Common myeloid progenitor, CD34-positive (primary cell): ENCODE data around the gene ZDHHC14.
"Not testable (repeated sequence)": the region's sequence is repeated elsewhere in the genome, so short reads cannot be mapped to it uniquely, and the experiment has no call there.

Experiments used
- CTCF ChIA-PET: fragments of 350-600 bp; sonication (Branson Sonifier 250); formaldehyde crosslinking; loops from one replicate; lab custom pipeline; 2021; ENCODE audit warnings: antibody characterized with exemption; lab: Charles Lee
- POLR2A ChIA-PET: fragments of 350-600 bp; sonication (Branson Sonifier 250); formaldehyde crosslinking; loops from one replicate; lab custom pipeline; 2021; ENCODE audit warnings: antibody characterized with exemption; lab: Charles Lee
- DNase-seq, 3 donors: peaks; one replicate each; pipeline versions ENCODE4 v3.0.0 to v3.0.0-alpha.2; 2013
- H3K27ac ChIP-seq, 2 experiments: 1 replicate in 1 of 2; 2 replicates in 1 of 2; pipeline ENCODE4 v1.7.0; 2013; ENCODE audit warnings: inconsistent platforms in 2 of 2, low read length in 2 of 2, mild to moderate bottlenecking in 2 of 2, low read depth in 1 of 2, moderate library complexity in 1 of 2; ENCODE audit not compliant: severe bottlenecking in 2 of 2, insufficient read depth in 1 of 2, poor library complexity in 1 of 2
- H3K27me3 ChIP-seq, 5 experiments: replicated peaks in 2 of 5; 1 replicate in 3 of 5; 2 replicates in 2 of 5; pipeline versions ENCODE4 v1.6.1 to v1.7.0; 2013; ENCODE audit warnings: low read length in 4 of 5, mild to moderate bottlenecking in 2 of 5, moderate library complexity in 2 of 5, inconsistent platforms in 1 of 5; ENCODE audit not compliant: insufficient read depth in 5 of 5, control insufficient read depth in 4 of 5
- H3K36me3 ChIP-seq, 4 experiments: 1 replicate in 2 of 4; 2 replicates in 2 of 4; pipeline versions ENCODE4 v1.6.1 to v1.7.0; 2013; ENCODE audit warnings: low read length in 3 of 4, control low read depth in 1 of 4, mild to moderate bottlenecking in 1 of 4; ENCODE audit not compliant: control insufficient read depth in 4 of 4, insufficient read depth in 4 of 4
- H3K4me1 ChIP-seq, 4 experiments: 1 replicate in 3 of 4; 2 replicates in 1 of 4; pipeline versions ENCODE4 v1.6.1 to v1.7.1; 2013; ENCODE audit warnings: low read length in 3 of 4, mild to moderate bottlenecking in 3 of 4, control low read depth in 1 of 4, inconsistent platforms in 1 of 4, moderate library complexity in 1 of 4; ENCODE audit not compliant: control insufficient read depth in 4 of 4, insufficient read depth in 4 of 4; ENCODE audit errors: control extremely low read depth in 1 of 4
- H3K4me3 ChIP-seq, 7 experiments: 1 replicate in 4 of 7; 2 replicates in 3 of 7; pipeline versions ENCODE4 v1.5.1 to v1.7.0; 2013; ENCODE audit warnings: mild to moderate bottlenecking in 7 of 7, low read length in 6 of 7, moderate library complexity in 6 of 7, inconsistent platforms in 2 of 7, low read depth in 2 of 7, control low read depth in 1 of 7; ENCODE audit not compliant: insufficient read depth in 4 of 7, control insufficient read depth in 1 of 7; ENCODE audit errors: extremely low read depth in 1 of 7
- H3K9me3 ChIP-seq, 5 experiments: 1 replicate in 4 of 5; 2 replicates in 1 of 5; pipeline versions ENCODE4 v1.6.1 to v1.7.1; 2013; ENCODE audit warnings: low read length in 4 of 5, mild to moderate bottlenecking in 2 of 5, inconsistent platforms in 1 of 5, low read depth in 1 of 5, moderate library complexity in 1 of 5; ENCODE audit not compliant: control insufficient read depth in 4 of 5, insufficient read depth in 2 of 5; ENCODE audit errors: control extremely low read depth in 1 of 5
- WGBS: methylation state at CpG from one replicate; pipeline ENCODE4 v1.1.5; 2013; ENCODE audit not compliant: insufficient coverage; 5-methylcytosine and 5-hydroxymethylcytosine counted together

The ZDHHC14 gene

DNA sequence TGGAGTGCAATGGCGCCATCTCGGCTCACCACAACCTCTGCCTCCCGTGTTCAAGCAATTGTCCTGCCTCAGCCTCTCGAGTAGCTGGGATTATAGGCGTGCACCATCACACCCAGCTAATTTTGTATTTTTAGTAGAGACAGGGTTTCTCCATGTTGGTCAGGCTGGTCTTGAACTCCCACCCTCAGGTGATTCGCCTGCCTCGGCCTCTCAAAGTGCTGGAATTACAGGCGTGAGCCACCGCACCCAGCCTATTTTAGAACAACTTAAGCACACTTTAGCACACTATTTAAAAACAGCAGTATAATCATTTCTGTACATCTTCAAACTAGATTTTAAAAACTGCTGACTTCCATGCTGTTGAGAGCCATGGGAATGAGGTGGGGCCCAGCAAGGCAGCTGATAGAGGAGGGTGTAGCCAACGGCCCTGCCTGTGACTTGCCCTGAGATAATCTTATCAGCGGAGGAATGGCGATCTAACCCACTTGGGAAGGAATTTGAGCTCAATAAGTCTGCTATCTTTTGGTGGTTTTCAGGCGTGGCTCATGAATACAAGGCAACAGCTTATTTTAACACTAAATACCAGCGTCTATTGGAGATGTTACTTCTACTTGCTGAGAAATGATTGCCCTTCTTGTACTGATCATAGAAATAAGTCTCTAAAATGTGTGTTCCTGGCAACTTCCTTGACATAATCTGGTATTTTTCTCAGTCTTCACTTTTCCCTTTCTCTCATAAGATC lies 12.1 kb downstream of the ZDHHC14 start:
- 91% methylated on average over 13 of the region's 14 CpGs for WGBS
- CTCF ChIA-PET = interaction anchor here (1.3 to 2.2 kb wide), 2 partner anchors 10 to 16 kb away, joined by 5 to 8 read pairs; no protein-coding TSS in a partner anchor

DNA sequence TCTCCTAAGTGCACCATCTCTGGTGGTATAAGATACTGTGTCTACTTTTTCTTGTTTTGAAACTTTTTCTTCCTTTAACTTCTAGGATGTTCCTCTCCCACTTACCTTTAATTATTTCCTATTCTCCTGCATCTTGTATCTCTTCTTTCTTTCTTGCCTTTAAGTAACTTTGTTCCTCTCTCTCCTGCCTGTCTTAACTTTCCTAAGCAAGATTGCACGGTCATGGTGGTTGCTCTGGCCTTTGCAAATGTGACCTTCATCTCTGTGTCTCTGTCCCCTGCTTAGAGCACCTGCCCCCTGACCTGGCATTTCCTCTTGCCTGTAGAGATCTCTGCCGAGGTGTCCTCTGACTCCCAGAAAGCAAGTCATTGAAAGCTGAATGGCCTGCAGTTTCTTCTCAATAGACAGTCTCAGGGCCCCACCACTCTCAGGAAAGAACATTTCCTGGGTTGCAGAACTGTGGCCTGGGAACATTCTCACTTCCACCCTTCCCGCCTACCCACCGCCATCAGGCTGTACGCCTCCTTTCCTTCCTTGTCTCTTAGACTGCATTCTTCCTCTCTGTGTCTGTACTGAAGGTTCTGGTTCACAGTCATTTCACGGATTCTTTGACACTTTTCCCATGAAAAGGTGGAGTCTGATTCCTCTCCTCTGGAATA lies 12.8 kb downstream of the ZDHHC14 start:
- ChIA-PET CTCF (interaction anchor here (1.1 to 2.2 kb wide), 2 partner anchors 9 to 69 kb away, joined by 4 to 8 read pairs; no protein-coding TSS in a partner anchor), POLR2A (no interaction called here)
- no peak overlapping the region for H3K4me3 ChIP-seq
- H3K9me3 ChIP-seq = peaks cover 6 to 21% (median 7%) of the 10 kb centered on the region in 5 experiments
- WGBS = 69% methylated on average over 6 of the region's 6 CpGs
- peaks cover 0 to 5% (median under 1%) of the 10 kb centered on the region in 4 experiments for H3K36me3 ChIP-seq
- no peaks in the 10 kb centered on the region for H3K27me3 ChIP-seq
- H3K27ac ChIP-seq = peak overlapping the region in 1 of 2 experiments; percentile 3
- no peak for DNase-seq
- peaks cover 0 to 15% (median 2%) of the 10 kb centered on the region in 4 experiments for H3K4me1 ChIP-seq

More for the DNA sequence above, 12.1 kb downstream of the ZDHHC14 start:
- no peak overlapping the region for H3K4me3 ChIP-seq
- H3K36me3 ChIP-seq = peaks cover 0 to 5% (median under 1%) of the 10 kb centered on the region in 4 experiments
- peaks cover 0 to 15% (median 2%) of the 10 kb centered on the region in 4 experiments for H3K4me1 ChIP-seq
- peak in 2 of 3 donors; percentile 20 to 56 for DNase-seq
- POLR2A ChIA-PET = no interaction called here
- H3K9me3 ChIP-seq = peaks cover 6 to 23% (median 7%) of the 10 kb centered on the region in 5 experiments
- no peak overlapping the region for H3K27ac ChIP-seq
- H3K27me3 ChIP-seq = no peaks in the 10 kb centered on the region

DNA sequence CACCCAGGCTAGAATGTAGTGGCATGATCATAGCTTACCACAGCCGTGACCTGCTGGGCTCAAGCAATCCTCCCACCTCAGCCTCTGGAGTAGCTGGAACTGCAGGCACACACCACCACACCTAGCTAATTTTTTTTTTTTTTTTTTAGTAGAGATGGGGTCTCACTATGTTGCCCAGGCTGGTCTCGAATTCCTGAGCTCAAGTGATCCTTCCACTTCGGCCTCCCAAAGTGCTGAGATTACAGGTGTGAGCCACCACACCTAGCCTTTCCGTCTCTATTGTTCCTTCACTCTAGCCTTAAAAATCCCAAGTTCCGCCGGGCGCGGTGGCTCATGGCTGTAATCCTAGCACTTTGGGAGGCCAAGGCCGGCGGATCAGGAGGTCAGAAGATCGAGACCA lies 14.2 kb downstream of the ZDHHC14 start:
- peaks cover 0 to 15% (median 2%) of the 10 kb centered on the region in 4 experiments for H3K4me1 ChIP-seq
- H3K27ac ChIP-seq, H3K27me3 ChIP-seq, H3K4me3 ChIP-seq, DNase-seq, H3K36me3 ChIP-seq: not testable (repeated sequence)
- ChIA-PET CTCF (interaction anchor here (1.1 to 3.3 kb wide), 2 partner anchors 16 to 67 kb away, joined by 4 to 8 read pairs; no protein-coding TSS in a partner anchor), POLR2A (interaction anchor here (0.8 kb wide), 1 partner anchor 48 kb away, joined by 3 read pairs; no protein-coding TSS in a partner anchor)
- 100% methylated on average over 7 of the region's 11 CpGs for WGBS
- peaks cover 1 to 12% (median 6%) of the 10 kb centered on the region in 5 experiments for H3K9me3 ChIP-seq

DNA sequence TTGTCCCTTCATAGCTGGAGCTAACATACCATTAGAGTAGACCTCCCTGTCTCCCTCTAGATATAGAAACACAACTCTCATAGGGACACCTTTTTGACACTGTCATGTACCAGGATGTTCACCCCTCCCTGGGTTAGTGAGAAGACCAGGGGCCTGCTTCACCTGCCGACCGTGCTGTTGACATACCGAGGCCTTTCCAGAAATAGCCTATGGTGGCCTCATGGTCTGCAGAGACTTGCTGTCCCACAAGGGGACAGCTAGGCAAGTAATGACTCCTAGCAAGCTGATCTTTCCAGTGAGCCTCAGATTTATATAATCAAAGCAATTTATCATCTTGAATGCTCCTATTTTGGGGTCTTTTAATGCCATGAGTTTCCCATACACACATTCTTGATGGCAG lies 15.0 kb downstream of the ZDHHC14 start:
- ChIA-PET POLR2A (interaction anchor here (0.6 to 0.8 kb wide), 2 partner anchors 16 to 47 kb away, joined by 3 read pairs; no protein-coding TSS in a partner anchor), CTCF (interaction anchor here (1.0 to 3.3 kb wide), 3 partner anchors 15 to 201 kb away, joined by 3 to 8 read pairs (median 4); no protein-coding TSS in a partner anchor)
- peaks cover 1 to 8% (median 4%) of the 10 kb centered on the region in 5 experiments for H3K9me3 ChIP-seq
- WGBS = 98% methylated on average over 3 of the region's 3 CpGs
- H3K4me1 ChIP-seq = peaks cover 0 to 15% (median 2%) of the 10 kb centered on the region in 4 experiments
- H3K36me3 ChIP-seq = peaks cover 0 to 7% (median 2%) of the 10 kb centered on the region in 4 experiments
- H3K27ac ChIP-seq = no peak overlapping the region
- no peak overlapping the region for H3K4me3 ChIP-seq
- H3K27me3 ChIP-seq = no peaks in the 10 kb centered on the region
- no peak for DNase-seq

DNA sequence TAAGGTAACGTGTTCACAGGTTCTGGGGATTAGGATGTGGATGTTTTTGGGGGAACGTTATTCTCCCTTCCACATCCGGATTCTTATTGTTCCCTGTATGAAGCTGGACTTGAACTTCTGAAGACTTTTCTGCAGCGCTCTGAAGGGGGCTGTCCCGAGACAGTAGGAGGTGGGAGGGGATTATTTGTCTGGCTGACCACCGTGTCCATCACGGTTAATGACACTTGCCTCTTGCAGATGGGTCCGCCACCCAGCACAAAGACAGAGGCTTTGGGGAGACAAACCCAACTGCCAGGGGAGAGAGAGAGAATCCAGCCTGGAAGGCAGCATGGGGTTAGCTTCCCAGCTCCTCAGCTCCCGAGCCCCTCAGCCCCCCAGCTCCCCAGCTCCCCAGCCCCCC lies 16.7 kb downstream of the ZDHHC14 start:
- WGBS = 98% methylated on average over 4 of the region's 9 CpGs
- no peaks in the 10 kb centered on the region for H3K9me3 ChIP-seq
- POLR2A ChIA-PET = no interaction called here
- no peak for DNase-seq
- H3K27me3 ChIP-seq = no peaks in the 10 kb centered on the region
- H3K4me3 ChIP-seq = no peak overlapping the region
- no peak overlapping the region for H3K27ac ChIP-seq
- peaks cover 0 to 15% (median 2%) of the 10 kb centered on the region in 4 experiments for H3K4me1 ChIP-seq
- H3K36me3 ChIP-seq = peaks cover 0 to 7% (median 2%) of the 10 kb centered on the region in 4 experiments
- CTCF ChIA-PET = interaction anchor here (1.1 to 3.3 kb wide), 4 partner anchors 13 to 200 kb away, joined by 3 to 8 read pairs (median 3); no protein-coding TSS in a partner anchor

DNA sequence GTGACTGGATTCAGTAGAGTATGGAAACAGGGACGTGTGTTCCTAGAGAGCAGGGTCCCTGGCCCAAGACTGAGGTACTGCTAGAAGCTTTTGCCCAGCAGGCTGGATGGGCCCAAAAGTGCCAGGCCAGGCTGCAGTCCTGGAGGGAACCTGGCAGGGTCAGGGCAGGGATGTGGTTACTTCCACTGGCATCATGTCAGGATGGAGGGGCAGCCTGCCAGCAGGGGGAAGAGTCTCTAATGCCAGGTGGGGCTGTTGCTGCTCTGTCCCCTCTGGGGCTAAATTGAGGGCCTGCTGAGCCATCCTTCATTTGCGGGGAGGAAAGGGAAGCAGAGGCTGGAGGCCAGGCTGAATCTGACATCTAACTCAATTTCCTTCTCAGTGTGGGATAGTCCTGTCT lies 17.2 kb downstream of the ZDHHC14 start:
- H3K9me3 ChIP-seq = no peaks in the 10 kb centered on the region
- no peak overlapping the region for H3K4me3 ChIP-seq
- no peaks in the 10 kb centered on the region for H3K27me3 ChIP-seq
- no peak overlapping the region for H3K27ac ChIP-seq
- H3K36me3 ChIP-seq = peaks cover 0 to 7% (median 2%) of the 10 kb centered on the region in 4 experiments
- 0% methylated on average over 1 of the region's 2 CpGs for WGBS
- peaks cover 0 to 13% (median 2%) of the 10 kb centered on the region in 4 experiments for H3K4me1 ChIP-seq
- DNase-seq = no peak
- ChIA-PET POLR2A (no interaction called here), CTCF (interaction anchor here (1.1 to 1.4 kb wide), 3 partner anchors 15 to 198 kb away, joined by 3 to 4 read pairs (median 3); no protein-coding TSS in a partner anchor)
